Osteoblast (primary cell): ENCODE results near the gene BCL2L2. TPM values are rescaled to one million over a fixed set of nuclear protein-coding genes. Genes with fewer than 3 reads are reported as not detected.
"Not testable (repeated sequence)": the region's sequence is repeated elsewhere in the genome, so short reads cannot be mapped to it uniquely, and the experiment has no call there.

Experiments
- DNase-seq: peaks from one replicate; pipeline ENCODE4 v3.0.0; 2011; ENCODE audit warnings: low spot score, mixed read lengths; ENCODE audit not compliant: insufficient read length; ENCODE audit errors: missing footprints
- H2AFZ ChIP-seq: 2 replicates; pipeline ENCODE4 v1.6.0; 2011; ENCODE audit warnings: mild to moderate bottlenecking, low read length
- H3K27ac ChIP-seq: 2 replicates; pipeline ENCODE4 v1.5.1; 2011; ENCODE audit warnings: mild to moderate bottlenecking, low read depth, low read length, moderate library complexity
- H3K27me3 ChIP-seq: 2 replicates; pipeline ENCODE4 v1.6.0; 2012; ENCODE audit warnings: mild to moderate bottlenecking, control low read depth, inconsistent platforms, low read length, moderate library complexity; ENCODE audit not compliant: insufficient read depth
- H3K36me3 ChIP-seq: 2 replicates; pipeline ENCODE4 v1.5.1; 2011; ENCODE audit warnings: mild to moderate bottlenecking, low read length, control low read depth, moderate library complexity; ENCODE audit not compliant: insufficient read depth
- H3K4me1 ChIP-seq: 2 replicates; pipeline ENCODE4 v1.5.1; 2011; ENCODE audit warnings: mild to moderate bottlenecking, low read length, control low read depth, moderate library complexity; ENCODE audit not compliant: insufficient read depth
- H3K4me2 ChIP-seq: 2 replicates; pipeline ENCODE4 v1.6.0; 2011; ENCODE audit warnings: mild to moderate bottlenecking, low read length; ENCODE audit not compliant: insufficient read depth
- H3K4me3 ChIP-seq: fragments of 200-600 bp; sonication (generic); 3 replicates; pipeline ENCODE4 v1.5.1; 2012; ENCODE audit warnings: mild to moderate bottlenecking, low read length, inconsistent platforms; ENCODE audit not compliant: insufficient read depth
- H3K79me2 ChIP-seq: 2 replicates; pipeline ENCODE4 v1.6.0; 2012; ENCODE audit warnings: mild to moderate bottlenecking, low read length, control low read depth, inconsistent platforms; ENCODE audit not compliant: insufficient read depth
- H3K9me3 ChIP-seq: 2 replicates; pipeline ENCODE4 v1.5.1; 2011; ENCODE audit warnings: low read depth, low read length, control low read depth
- H4K20me1 ChIP-seq: 2 replicates; pipeline ENCODE4 v1.6.0; 2012; ENCODE audit warnings: mild to moderate bottlenecking, low read length, control low read depth; ENCODE audit not compliant: insufficient read depth
- CTCF ChIP-seq: IDR thresholded peaks from 2 replicates; pipeline ENCODE4 v1.5.1; 2011; ENCODE audit warnings: mild to moderate bottlenecking, low read depth, low read length, moderate library complexity; ENCODE audit errors: extremely low read depth
- total RNA-seq: library from RNA; depleted of rRNA; stranded (reverse); fragments of >200 nt; gene quantifications from 2 replicates; pipeline ENCODE4 v1.2.3, GENCODE V29; 2012

BCL2L2 gene
- total RNA-seq, 1 donor: 19.5 TPM

- Histone ChIP-seq H3K9me3 (no peaks in the 10 kb centered on the region), H3K4me1 (peaks cover 7% of the 10 kb centered on the region), H2AFZ (no peak overlapping the region), H3K27ac (no peak overlapping the region), H3K4me3 (no peak overlapping the region), H4K20me1 (peaks cover 19% of the 10 kb centered on the region), H3K4me2 (no peak overlapping the region), H3K36me3 (peaks cover 34% of the 10 kb centered on the region), H3K27me3 (no peaks in the 10 kb centered on the region), H3K79me2 (peaks cover 27% of the 10 kb centered on the region)
- no peak for DNase-seq
- no peak for TF ChIP-seq CTCF
Measured at GRCh38 chr14:23324455-23324846, 17.8 kb downstream of the BCL2L2 start.

DNA sequence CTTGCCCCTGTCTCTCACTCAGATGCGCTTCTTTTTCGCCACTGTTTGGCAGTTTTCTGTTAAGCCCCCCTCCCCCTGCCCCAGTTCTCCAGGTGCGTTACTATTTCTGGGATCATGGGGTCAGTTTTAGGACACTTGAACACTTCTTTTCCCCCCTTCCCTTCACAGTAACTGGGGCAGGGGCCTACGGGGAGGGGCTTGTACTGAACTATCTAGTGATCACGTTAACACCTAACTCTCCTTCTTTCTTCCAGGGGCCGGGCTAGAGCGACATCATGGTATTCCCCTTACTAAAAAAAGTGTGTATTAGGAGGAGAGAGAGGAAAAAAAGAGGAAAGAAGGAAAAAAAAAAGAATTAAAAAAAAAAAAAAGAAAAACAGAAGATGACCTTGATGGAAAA, 18.4 kb downstream of the BCL2L2 start:
- no peak overlapping the region for H3K27ac ChIP-seq
- no peak overlapping the region for H3K4me2 ChIP-seq
- no peaks in the 10 kb centered on the region for H3K9me3 ChIP-seq
- H3K79me2 ChIP-seq: peaks cover 27% of the 10 kb centered on the region
- H3K27me3 ChIP-seq: no peaks in the 10 kb centered on the region
- no peak for TF ChIP-seq CTCF
- peaks cover 29% of the 10 kb centered on the region for H3K36me3 ChIP-seq
- H4K20me1 ChIP-seq: peaks cover 19% of the 10 kb centered on the region
- no peak overlapping the region for H2AFZ ChIP-seq
- H3K4me1 ChIP-seq: peaks cover 7% of the 10 kb centered on the region
- H3K4me3 ChIP-seq: no peak overlapping the region
- no peak for DNase-seq

- H3K4me3 ChIP-seq, H3K4me2 ChIP-seq, H3K4me1 ChIP-seq, H2AFZ ChIP-seq, H3K27ac ChIP-seq, H3K9me3 ChIP-seq, H3K27me3 ChIP-seq, DNase-seq: not testable (repeated sequence)
- Histone ChIP-seq H4K20me1 (peaks cover 19% of the 10 kb centered on the region), H3K36me3 (peaks cover 24% of the 10 kb centered on the region), H3K79me2 (peaks cover 27% of the 10 kb centered on the region)
Measured at GRCh38 chr14:23325746-23326145, 19.1 kb downstream of the BCL2L2 start.

GRCh38 chr14:23326491-23327332, 20.1 kb downstream of the BCL2L2 start:
- Histone ChIP-seq H2AFZ (no peak overlapping the region), H3K36me3 (peaks cover 24% of the 10 kb centered on the region), H3K4me3 (no peak overlapping the region), H3K9me3 (no peaks in the 10 kb centered on the region), H4K20me1 (peaks cover 19% of the 10 kb centered on the region), H3K4me2 (no peak overlapping the region), H3K27ac (no peak overlapping the region), H3K4me1 (peaks cover 7% of the 10 kb centered on the region), H3K79me2 (peaks cover 27% of the 10 kb centered on the region), H3K27me3 (no peaks in the 10 kb centered on the region)
- TF ChIP-seq CTCF: no peak
- DNase-seq: no peak
